ENCODE results near the gene TFB1M. TPM values are rescaled to one million over a fixed set of nuclear protein-coding genes. Genes with fewer than 3 reads are reported as not detected.

Gene TFB1M
- total RNA-seq, 2 donors from 2014 or later = 6.6 to 11.0 TPM

GRCh38 chr6:155306958-155307357, 7.3 kb downstream of the TFB1M start:
- H3K9me3 ChIP-seq = no peaks in the 10 kb centered on the region
- H3K4me1 ChIP-seq (ENCODE audit: control insufficient read depth in 1 of 2, low read depth in 2 of 2) = peaks cover 0 to 4% of the 10 kb centered on the region in 2 donors
- peaks cover 3% of the 10 kb centered on the region for H3K36me3 ChIP-seq
- H3K27me3 ChIP-seq (replicated peaks; ENCODE audit: insufficient read depth) = no peaks in the 10 kb centered on the region
- DNase-seq (ENCODE audit: low spot score) (no peak), ATAC-seq (ENCODE audit: insufficient number of reproducible peaks, low FRiP score, low read depth) (no peak)
- TF ChIP-seq CTCF (IDR thresholded peaks at IDR 0.05) = no peak
- H3K27ac ChIP-seq = no peak overlapping the region
- no peak overlapping the region for H3K4me3 ChIP-seq

GRCh38 chr6:155303361-155303870, 10.9 kb downstream of the TFB1M start:
- H3K4me1 ChIP-seq (ENCODE audit: control insufficient read depth in 1 of 2, low read depth in 2 of 2) = no peaks in the 10 kb centered on the region
- H3K9me3 ChIP-seq = no peaks in the 10 kb centered on the region
- no peaks in the 10 kb centered on the region for H3K27me3 ChIP-seq (replicated peaks; ENCODE audit: insufficient read depth)
- ATAC-seq (ENCODE audit: insufficient number of reproducible peaks, low FRiP score, low read depth) = no peak
- DNase-seq (ENCODE audit: low spot score) = no peak
- no peak overlapping the region for H3K27ac ChIP-seq
- TF ChIP-seq CTCF (IDR thresholded peaks at IDR 0.05) = no peak
- H3K36me3 ChIP-seq = no peaks in the 10 kb centered on the region
- H3K4me3 ChIP-seq = no peak overlapping the region

- TF ChIP-seq CTCF (IDR thresholded peaks at IDR 0.05) = no peak
- ATAC-seq (ENCODE audit: insufficient number of reproducible peaks, low FRiP score, low read depth) (no peak), DNase-seq (ENCODE audit: low spot score) (no peak)
- Histone ChIP-seq H3K27ac (no peak overlapping the region), H3K4me1 (ENCODE audit: control insufficient read depth in 1 of 2, low read depth in 2 of 2) (no peaks in the 10 kb centered on the region), H3K9me3 (no peaks in the 10 kb centered on the region), H3K27me3 (replicated peaks; ENCODE audit: insufficient read depth) (no peaks in the 10 kb centered on the region), H3K4me3 (no peak overlapping the region), H3K36me3 (no peaks in the 10 kb centered on the region)
These were observed 12.4 kb downstream of the TFB1M start for GRCh38 chr6:155301867-155302266.

- H3K27ac ChIP-seq = no peak overlapping the region
- no peak overlapping the region for H3K4me3 ChIP-seq
- no peak for TF ChIP-seq CTCF (IDR thresholded peaks at IDR 0.05)
- DNase-seq (ENCODE audit: low spot score) = no peak
- H3K36me3 ChIP-seq = peaks cover 3% of the 10 kb centered on the region
- H3K9me3 ChIP-seq = no peaks in the 10 kb centered on the region
- no peak for ATAC-seq (ENCODE audit: insufficient number of reproducible peaks, low FRiP score, low read depth)
- no peaks in the 10 kb centered on the region for H3K4me1 ChIP-seq (ENCODE audit: control insufficient read depth in 1 of 2, low read depth in 2 of 2)
- H3K27me3 ChIP-seq (replicated peaks; ENCODE audit: insufficient read depth) = no peaks in the 10 kb centered on the region
These were observed 16.6 kb downstream of the TFB1M start for GRCh38 chr6:155297669-155298068.

GRCh38 chr6:155292711-155293110, 21.6 kb downstream of the TFB1M start:
- DNase-seq (ENCODE audit: low spot score) (no peak), ATAC-seq (ENCODE audit: insufficient number of reproducible peaks, low FRiP score, low read depth) (no peak)
- no peak overlapping the region for H3K27ac ChIP-seq
- no peak for TF ChIP-seq CTCF (IDR thresholded peaks at IDR 0.05)
- no peaks in the 10 kb centered on the region for H3K27me3 ChIP-seq (replicated peaks; ENCODE audit: insufficient read depth)
- no peak overlapping the region for H3K4me3 ChIP-seq
- no peaks in the 10 kb centered on the region for H3K4me1 ChIP-seq (ENCODE audit: control insufficient read depth in 1 of 2, low read depth in 2 of 2)
- no peaks in the 10 kb centered on the region for H3K9me3 ChIP-seq
- peaks cover 7% of the 10 kb centered on the region for H3K36me3 ChIP-seq
